AG10803 (cell line): ENCODE data around the gene CHMP1B.
"Not testable (repeated sequence)": the region's sequence is repeated elsewhere in the genome, so short reads cannot be mapped to it uniquely, and the experiment has no call there.

Experiments
- DNase-seq: peaks from one replicate; pipeline ENCODE4 v3.0.0; 2010; ENCODE audit warnings: low read depth
- H3K4me3 ChIP-seq: 2 replicates; pipeline ENCODE4 v1.5.1; 2011; ENCODE audit warnings: mild to moderate bottlenecking, low read length, control low read depth
- CTCF ChIP-seq: conservative IDR thresholded peaks from 2 replicates; pipeline ENCODE4 v1.5.1; 2011; ENCODE audit warnings: mild to moderate bottlenecking, low read length, control low read depth, inconsistent platforms

CHMP1B gene

DNA sequence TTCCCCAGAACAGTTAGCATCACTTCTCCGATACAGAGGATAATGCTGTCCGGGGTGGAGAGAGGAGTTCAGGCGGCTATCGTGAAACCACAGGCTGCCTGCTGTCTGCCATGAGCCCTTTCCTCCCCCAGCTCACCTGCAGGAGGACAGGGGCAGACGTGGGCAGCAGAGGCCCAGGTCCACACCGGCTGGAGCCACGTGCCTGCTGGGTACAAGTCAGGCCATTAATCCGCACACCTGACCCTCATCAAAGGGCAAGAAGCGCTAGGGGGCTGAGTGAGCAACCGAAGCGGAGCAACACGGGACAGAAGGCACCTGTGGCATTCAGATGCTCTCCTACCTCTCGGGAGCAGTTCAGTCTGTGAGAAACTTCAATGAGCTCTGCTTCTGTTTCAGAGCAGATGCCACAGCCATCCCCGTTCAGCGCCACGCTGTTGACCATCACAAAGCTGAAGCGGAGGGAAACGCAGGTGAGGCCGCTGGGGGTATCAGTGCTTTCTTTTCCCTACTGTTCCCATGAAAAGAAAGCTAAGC, 35.4 kb downstream of the CHMP1B start:
- no peak overlapping the region for H3K4me3 ChIP-seq
- no peak for DNase-seq
- TF ChIP-seq CTCF: no peak

GRCh38 chr18:11887328-11888128, 36.3 kb downstream of the CHMP1B start:
- TF ChIP-seq CTCF: no peak
- no peak overlapping the region for H3K4me3 ChIP-seq
- DNase-seq: no peak

DNA sequence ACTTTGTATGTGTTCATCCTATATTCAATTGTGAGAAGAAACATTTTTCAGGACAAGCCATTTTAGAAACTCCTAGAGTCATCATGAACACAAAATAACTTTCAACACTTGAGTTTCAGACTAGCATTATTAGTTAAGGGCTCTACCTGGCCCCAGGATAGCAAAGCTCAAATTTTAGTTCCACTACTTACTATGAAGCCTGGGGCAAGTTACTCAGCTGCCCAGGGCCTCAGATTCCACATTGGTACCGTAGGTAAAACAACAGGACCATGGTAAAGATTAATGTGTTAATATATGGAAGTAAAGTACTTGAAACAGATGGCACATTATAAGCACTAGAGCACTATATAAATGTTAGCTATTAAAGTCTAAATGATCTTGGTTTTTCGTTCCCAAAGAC, 37.5 kb downstream of the CHMP1B start:
- H3K4me3 ChIP-seq: no peak overlapping the region
- no peak for TF ChIP-seq CTCF
- no peak for DNase-seq

GRCh38 chr18:11889284-11889683, 38.1 kb downstream of the CHMP1B start:
- no peak for TF ChIP-seq CTCF
- no peak overlapping the region for H3K4me3 ChIP-seq
- no peak for DNase-seq

DNA sequence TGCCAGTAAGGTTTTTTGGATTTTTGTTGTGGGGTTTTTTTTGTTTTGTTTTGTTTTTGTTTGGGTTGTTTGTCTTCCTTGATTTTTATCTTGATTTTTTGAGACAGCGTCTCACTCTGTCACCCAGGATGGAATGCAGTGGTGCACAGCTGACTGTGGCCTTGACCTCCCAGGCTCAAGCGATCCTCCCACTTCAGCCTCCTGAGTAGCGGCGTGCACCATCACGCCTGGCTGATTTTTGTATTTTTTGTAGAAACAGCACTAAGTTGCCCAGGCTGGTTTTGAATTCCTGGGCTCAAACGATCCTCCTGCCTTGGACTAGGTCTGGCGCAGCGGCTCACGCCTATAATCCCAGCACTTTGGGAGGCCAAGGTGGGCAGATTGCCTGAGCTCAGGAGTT, 40.5 kb downstream of the CHMP1B start:
- DNase-seq: no peak
- H3K4me3 ChIP-seq: no peak overlapping the region
- TF ChIP-seq CTCF: no peak

DNA sequence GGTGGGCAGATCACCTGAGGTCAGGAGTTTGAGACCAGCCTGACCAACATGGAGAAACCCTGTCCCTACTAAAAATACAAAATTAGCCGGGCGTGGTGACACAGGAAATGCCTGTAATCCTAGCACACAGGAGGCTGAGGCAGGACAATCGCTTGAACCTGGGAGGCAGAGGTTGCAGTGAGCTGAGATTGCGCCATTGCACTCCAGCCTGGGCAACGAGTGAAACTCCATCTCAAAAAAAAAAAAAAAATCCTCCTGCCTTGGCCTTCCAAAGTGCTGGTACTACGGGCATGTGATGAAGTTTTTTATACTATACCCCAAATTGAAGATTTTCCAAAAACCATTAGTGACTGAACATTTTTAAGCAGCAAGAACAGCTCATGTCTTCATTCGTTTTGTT, 41.2 kb downstream of the CHMP1B start:
- DNase-seq, H3K4me3 ChIP-seq: not testable (repeated sequence)

DNA sequence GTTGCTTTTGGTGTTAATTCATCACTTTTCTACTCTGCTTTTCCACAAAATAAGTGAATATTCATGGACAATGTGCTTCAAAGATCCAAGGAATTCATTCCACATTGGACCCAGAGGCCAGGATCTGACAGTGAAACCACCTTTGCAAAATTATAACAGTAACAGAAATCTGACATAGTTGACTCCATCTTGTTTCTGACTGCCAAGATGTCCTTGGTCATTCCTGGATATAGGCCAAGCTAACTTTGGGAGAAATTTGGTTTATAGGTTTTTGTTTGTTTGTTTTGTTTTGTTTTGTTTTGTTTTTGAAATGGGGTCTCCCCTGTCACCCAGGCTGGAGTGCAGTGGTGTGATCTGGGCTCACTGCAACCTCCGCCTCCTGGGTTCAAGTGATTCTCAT, 46.6 kb downstream of the CHMP1B start:
- H3K4me3 ChIP-seq: no peak overlapping the region
- no peak for TF ChIP-seq CTCF
- no peak for DNase-seq
